HCT116 (cell line): ENCODE results near the gene TDRD12.

Experiments used
- CEBPB ChIP-seq: IDR thresholded peaks from 2 replicates; pipeline ENCODE4 v1.6.1; 2012; ENCODE audit warnings: low read depth
- CTCF ChIP-seq, 3 experiments: fragments of 200-600 bp in 1 of 3; sonication (generic) in 1 of 3; IDR thresholded peaks in 2 of 3; conservative IDR thresholded peaks in 1 of 3; 2 replicates each; pipeline ENCODE4 v1.5.1; 2012 to 2017; ENCODE audit warnings: low read depth in 2 of 3, low read length in 2 of 3, antibody characterized with exemption in 1 of 3, borderline replicate concordance in 1 of 3, control low read depth in 1 of 3, mild to moderate bottlenecking in 1 of 3, mixed read lengths in 1 of 3, mixed run types in 1 of 3, moderate library complexity in 1 of 3; ENCODE audit not compliant: insufficient read depth in 1 of 3
- EZH2 ChIP-seq: fragments of 200-600 bp; sonication (generic); IDR thresholded peaks from 2 replicates; pipeline ENCODE4 v1.6.1; 2017; ENCODE audit warnings: antibody characterized with exemption, mixed run types
- FOSL1 ChIP-seq: IDR thresholded peaks from 2 replicates; pipeline ENCODE4 v1.6.1; 2012; ENCODE audit warnings: low read depth
- JUND ChIP-seq: IDR thresholded peaks from 2 replicates; pipeline ENCODE4 v1.6.1; 2012
- POLR2A ChIP-seq: IDR thresholded peaks from 2 replicates; pipeline ENCODE4 v1.7.0; 2011; ENCODE audit warnings: borderline replicate concordance; ENCODE audit not compliant: insufficient read depth, insufficient read length; ENCODE audit errors: extremely low read depth
- POLR2AphosphoS5 ChIP-seq: IDR thresholded peaks from 2 replicates; pipeline ENCODE4 v1.6.1; 2011; ENCODE audit warnings: mild to moderate bottlenecking, low read depth, low read length, moderate library complexity
- RAD21 ChIP-seq: IDR thresholded peaks from 2 replicates; pipeline ENCODE4 v1.6.1; 2012; ENCODE audit warnings: low read depth, mild to moderate bottlenecking
- SP1 ChIP-seq: IDR thresholded peaks from 2 replicates; pipeline ENCODE4 v1.6.1; 2012; ENCODE audit warnings: low read depth
- TCF7L2 ChIP-seq: IDR thresholded peaks from 2 replicates; pipeline ENCODE4 v1.7.0; 2011; ENCODE audit warnings: borderline replicate concordance, inconsistent platforms; ENCODE audit not compliant: insufficient read depth, insufficient read length; ENCODE audit errors: extremely low read depth
- YY1 ChIP-seq: IDR thresholded peaks from 2 replicates; pipeline ENCODE4 v1.6.1; 2011; ENCODE audit warnings: low read length, low read depth, moderate library complexity, mild to moderate bottlenecking; ENCODE audit not compliant: insufficient replicate concordance; ENCODE audit errors: extremely low read depth
- TF ChIP-seq, protein P1 (sequence below): IDR thresholded peaks from 2 replicates; pipeline ENCODE4 v1.6.1; 2012

DNA sequence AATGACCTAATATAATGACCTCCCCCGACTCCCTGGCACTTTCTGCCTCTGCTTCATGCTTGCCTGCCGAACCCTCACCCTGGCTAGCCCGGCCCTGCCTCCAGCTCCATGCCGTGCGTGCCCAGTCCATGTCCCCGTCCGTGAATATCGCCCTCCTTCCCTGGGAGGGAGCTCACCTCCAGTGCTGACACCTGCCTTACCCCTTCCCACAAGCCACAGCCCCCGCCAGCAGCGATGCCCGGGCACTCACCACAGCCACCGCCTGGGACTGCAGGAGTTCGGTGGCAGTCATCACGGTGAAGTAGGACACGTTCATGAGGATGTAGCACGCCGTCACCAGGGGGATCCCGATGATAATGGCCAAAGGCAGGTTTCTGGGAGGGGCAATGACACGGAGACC lies 140.0 kb downstream of the TDRD12 start:
- TF ChIP-seq RAD21 (no peak), CTCF (IDR thresholded peaks at IDR 0.05 in 2 of 3, conservative IDR thresholded peaks at IDR 0.05 in 1 of 3; ENCODE audit: borderline replicate concordance in 1 of 3, insufficient read depth in 1 of 3, low read depth in 2 of 3, low read length in 2 of 3) (no peak), CEBPB (no peak), FOSL1 (no peak), POLR2A (no peak), JUND (no peak), TCF7L2 (no peak), SP1 (no peak), POLR2AphosphoS5 (no peak), YY1 (no peak), EZH2 (no peak)
- TF ChIP-seq, protein P1, sequence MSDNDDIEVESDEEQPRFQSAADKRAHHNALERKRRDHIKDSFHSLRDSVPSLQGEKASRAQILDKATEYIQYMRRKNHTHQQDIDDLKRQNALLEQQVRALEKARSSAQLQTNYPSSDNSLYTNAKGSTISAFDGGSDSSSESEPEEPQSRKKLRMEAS, result no peak
